PFSK-1 (cell line): Measurements from ENCODE around the gene CRISPLD2.

Experiments
- SIN3A ChIP-seq: IDR thresholded peaks from 2 replicates; pipeline ENCODE4 v1.6.1; 2012; ENCODE audit warnings: mild to moderate bottlenecking, low read length, moderate library complexity, borderline replicate concordance; ENCODE audit not compliant: insufficient read depth
- TAF1 ChIP-seq: IDR thresholded peaks from 2 replicates; pipeline ENCODE4 v1.6.1; 2012; ENCODE audit warnings: low read length, control low read depth, borderline replicate concordance; ENCODE audit not compliant: insufficient read depth
- TF ChIP-seq, protein P1 (sequence below), 2 experiments: IDR thresholded peaks; 2 replicates each; pipeline versions ENCODE4 v1.6.1 to v1.8.0; 2011 to 2012; ENCODE audit warnings: low read depth in 2 of 2, low read length in 2 of 2, control low read depth in 1 of 2, inconsistent platforms in 1 of 2, mild to moderate bottlenecking in 1 of 2, moderate library complexity in 1 of 2; ENCODE audit not compliant: insufficient read depth in 1 of 2

DNA sequence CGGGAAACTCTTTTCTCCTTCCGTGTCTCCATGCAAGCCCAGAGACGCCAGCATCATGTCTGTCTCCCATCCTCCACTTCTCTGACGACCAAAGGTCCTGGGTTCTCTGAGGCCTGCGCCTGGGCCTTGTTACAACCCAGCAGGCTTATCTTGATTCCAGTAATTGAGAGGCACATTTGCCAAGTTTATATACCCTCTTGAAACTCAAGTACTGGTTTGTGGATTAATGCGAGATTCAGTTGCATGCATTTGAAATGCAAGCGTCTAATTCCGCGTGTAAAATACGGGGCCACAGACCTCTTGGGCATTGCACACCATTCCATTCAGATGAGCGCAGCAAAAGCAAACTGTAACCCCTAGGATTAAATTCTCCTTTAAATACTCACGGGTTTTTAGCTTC, 28.7 kb upstream of the CRISPLD2 start:
- no peak for TF ChIP-seq TAF1
- no peak for TF ChIP-seq SIN3A
- TF ChIP-seq, protein P1, sequence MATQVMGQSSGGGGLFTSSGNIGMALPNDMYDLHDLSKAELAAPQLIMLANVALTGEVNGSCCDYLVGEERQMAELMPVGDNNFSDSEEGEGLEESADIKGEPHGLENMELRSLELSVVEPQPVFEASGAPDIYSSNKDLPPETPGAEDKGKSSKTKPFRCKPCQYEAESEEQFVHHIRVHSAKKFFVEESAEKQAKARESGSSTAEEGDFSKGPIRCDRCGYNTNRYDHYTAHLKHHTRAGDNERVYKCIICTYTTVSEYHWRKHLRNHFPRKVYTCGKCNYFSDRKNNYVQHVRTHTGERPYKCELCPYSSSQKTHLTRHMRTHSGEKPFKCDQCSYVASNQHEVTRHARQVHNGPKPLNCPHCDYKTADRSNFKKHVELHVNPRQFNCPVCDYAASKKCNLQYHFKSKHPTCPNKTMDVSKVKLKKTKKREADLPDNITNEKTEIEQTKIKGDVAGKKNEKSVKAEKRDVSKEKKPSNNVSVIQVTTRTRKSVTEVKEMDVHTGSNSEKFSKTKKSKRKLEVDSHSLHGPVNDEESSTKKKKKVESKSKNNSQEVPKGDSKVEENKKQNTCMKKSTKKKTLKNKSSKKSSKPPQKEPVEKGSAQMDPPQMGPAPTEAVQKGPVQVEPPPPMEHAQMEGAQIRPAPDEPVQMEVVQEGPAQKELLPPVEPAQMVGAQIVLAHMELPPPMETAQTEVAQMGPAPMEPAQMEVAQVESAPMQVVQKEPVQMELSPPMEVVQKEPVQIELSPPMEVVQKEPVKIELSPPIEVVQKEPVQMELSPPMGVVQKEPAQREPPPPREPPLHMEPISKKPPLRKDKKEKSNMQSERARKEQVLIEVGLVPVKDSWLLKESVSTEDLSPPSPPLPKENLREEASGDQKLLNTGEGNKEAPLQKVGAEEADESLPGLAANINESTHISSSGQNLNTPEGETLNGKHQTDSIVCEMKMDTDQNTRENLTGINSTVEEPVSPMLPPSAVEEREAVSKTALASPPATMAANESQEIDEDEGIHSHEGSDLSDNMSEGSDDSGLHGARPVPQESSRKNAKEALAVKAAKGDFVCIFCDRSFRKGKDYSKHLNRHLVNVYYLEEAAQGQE (IDR thresholded peaks at IDR 0.05; ENCODE audit: insufficient read depth in 1 of 2, low read depth in 2 of 2, low read length in 2 of 2), result no peak
